EL (cell line): Measurements from ENCODE around the gene VIM.

Source experiments
- DNase-seq: peaks from one replicate; pipeline ENCODE4 v3.0.0-alpha.2; 2016

VIM gene

DNA sequence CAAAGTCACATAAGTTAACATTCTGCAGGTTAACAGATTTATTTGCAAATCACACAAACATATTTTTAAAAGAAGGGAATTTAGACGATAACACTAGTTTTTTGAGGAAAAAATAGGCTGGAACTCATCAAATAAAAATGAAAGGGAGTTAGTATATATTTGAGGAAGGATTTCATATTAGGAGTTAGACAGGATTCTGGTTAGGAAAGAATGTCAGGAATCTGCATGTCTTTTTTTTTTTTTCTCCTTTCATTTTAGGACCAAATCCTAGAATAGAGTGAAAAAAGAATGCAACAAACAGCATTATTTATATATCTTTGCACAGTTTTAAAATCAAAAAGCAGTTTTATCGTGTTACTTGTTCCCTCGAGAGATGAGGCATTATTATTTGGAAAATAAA lies 17.7 kb upstream of the VIM start:
- DNase-seq = no peak

- DNase-seq = no peak
These were observed 15.2 kb upstream of the VIM start for GRCh38 chr10:17212802-17213221.

DNA sequence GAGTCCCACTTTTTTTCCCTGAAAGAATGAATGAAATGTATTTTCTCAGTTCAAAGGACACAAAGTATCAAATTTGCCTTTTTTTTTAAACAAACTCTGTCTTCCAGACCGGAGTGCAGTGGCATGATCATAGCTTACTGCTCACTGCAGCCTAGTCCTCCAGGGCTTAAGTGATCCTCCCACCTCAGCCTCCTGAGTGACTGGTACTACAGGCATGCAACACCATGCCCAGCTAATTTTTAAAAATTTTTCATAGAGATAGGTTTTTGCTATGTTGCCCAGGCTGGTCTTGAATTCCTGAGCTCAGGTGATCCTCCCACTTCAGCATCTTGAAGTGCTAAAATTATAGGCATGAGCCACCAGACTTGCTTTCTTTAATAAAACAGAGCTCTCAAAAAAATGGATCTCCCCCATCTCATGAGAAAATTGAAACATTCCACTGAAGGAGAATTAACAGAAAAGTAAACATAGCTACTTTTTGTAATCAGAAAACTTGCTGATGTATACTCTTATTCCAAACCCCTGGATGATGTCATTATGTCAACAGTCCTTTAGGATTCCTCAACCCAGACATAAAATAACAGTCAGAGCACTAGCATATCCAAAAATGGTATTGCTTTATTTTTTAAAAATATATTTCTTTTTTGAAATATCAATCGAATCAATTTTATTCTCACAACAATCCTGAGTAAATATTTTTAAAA lies 14.2 kb upstream of the VIM start:
- DNase-seq = peak; percentile 68

- peak; percentile 49 for DNase-seq
These were observed 13.5 kb upstream of the VIM start for GRCh38 chr10:17214526-17214925.

DNA sequence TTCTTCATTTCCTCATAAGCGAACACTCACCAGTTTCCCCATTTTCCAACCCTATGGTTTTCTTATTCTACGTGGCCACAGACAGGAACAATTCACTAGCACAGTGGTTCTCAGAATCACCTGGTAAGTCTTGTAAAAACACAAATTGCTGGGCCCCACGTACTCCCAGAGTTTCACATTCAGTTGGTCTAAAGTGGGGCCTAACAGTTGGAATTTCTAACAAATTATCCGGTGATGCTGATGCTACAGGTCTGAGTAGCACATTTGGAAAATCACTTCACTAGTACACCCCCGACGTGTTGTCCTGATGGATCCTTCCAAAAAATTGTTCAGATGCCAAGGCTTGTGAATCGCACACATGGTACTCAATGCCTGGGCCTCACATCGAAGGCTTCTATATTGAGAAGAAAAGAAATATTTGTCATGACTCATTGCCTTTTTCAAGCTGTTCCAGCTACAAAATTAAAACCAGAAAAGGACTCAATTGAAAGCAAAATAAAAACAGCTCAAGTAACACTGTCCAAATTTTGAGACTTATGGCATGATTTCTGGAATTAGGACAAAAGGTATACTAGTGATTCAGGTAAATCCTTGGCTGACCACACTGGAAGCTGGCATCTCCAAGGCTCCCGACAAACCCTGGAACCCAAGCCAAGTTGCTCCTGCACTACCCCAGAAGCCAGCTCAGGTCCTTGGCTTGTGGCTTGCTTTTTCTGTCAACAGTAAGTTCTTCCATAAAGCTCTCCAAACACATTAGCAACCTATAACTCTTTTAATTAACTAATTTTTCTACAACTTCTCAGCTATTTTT lies 12.9 kb upstream of the VIM start:
- peak; percentile 96 for DNase-seq

DNA sequence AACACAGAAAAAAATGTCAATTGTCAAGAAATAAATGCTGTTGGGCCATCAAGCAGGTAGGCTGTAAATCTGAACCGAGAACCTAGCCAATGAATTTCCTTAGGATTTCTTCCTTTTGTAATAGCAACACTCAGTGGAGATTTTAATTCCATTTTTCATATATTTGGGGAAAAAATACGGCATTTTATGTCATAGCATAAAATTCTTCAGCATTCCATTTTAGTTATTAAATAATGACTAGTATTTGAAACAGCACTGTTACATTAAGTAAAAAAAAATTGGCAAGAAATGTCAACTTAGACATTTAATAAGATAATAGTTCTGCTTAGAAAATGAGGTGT lies 12.3 kb upstream of the VIM start:
- DNase-seq = no peak

- DNase-seq = peak; percentile 93
These were observed 11.7 kb upstream of the VIM start for GRCh38 chr10:17216217-17216900.

GRCh38 chr10:17216901-17217395 lies 11.1 kb upstream of the VIM start:
- no peak for DNase-seq

DNA sequence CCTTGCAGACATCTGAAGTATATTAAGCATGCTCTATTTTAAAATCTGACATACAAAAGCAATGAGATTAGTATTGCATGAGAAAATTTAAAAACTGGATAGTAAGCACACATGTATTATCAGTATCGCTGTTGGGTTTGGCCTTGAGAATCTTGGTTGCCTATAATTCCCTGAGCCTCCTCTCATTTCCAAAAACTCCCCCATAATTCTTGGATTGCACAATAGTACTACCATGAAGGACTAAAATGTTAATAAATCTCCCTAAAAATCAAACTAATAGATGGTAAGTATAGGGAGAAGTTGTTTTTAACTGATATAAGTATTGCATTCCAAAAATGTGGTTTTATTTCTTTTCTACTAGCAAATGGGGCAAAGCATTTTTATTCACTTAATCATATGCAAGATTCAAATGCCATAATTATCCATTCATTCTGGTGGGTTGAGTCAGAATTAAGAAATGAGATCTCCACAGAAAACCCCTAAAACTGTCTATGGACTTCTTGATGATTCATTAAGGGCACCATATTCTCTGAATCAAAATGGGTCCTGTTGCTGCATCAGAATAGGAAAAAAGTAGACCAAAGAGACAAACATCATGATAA lies 10.3 kb upstream of the VIM start:
- peak; percentile 93 for DNase-seq

DNA sequence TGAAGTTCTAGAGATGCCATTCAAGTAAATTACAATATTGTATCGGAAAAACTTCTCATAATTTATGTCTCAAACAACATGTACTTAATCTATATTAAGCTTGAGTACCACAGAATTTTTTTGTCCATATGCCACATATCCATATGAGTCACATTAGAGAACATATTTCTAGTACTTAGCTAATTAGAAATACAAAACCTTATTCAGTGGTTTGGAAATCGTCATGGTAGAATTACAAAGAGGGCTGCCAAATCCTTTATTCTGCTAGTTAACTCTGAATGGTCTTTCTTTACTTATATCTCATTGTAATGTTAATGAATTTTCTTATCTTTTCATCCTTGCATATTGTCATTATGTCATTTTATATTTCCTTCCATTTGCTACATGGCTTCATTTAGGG lies 9.0 kb upstream of the VIM start:
- peak; percentile 65 for DNase-seq

DNA sequence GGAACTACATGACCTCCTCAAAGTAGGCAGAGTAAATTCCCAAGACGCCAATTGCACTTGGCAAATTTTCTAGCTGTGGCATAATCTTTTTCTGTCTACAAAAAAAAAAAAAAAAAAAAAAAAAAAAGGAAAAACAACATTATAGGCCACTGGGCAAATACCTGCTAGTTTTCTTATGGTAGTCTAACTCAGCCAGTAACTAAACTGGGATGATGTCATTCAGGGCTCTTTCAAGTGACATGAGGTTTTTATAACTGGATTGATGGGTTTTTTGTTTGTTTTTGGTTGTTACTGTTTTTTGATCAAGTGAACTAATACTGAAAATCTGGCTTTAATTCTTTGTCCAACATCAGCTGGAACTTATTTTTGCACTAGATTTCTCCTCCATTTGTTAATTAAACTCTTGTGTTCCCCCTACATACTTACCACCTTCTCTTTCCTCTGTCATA lies 7.4 kb upstream of the VIM start:
- DNase-seq = no peak

DNA sequence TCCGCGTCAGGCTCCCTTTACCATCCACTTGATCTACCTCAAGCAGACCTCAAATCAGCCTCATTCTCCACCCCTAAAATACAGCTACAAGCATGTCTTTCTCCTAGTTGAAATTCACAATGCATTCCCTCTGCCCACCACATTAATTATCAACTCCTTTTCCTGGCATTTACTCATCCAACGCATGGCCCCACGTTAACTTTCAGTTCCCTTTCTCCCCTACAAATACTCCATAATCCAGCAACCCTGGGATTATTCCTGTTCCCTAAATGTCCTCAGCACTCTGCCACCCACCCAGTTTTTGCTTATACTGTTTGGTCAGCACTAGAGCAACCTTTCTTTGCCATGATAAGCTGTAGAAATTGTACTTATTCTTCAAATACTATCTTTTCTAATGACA lies 5.7 kb upstream of the VIM start:
- DNase-seq = no peak

- DNase-seq = no peak
These were observed 2.2 kb upstream of the VIM start for GRCh38 chr10:17225808-17226207.

GRCh38 chr10:17226891-17227303 lies 1.1 kb upstream of the VIM start:
- DNase-seq = no peak

GRCh38 chr10:17227367-17228090 lies 512 bp upstream of the VIM start:
- no peak for DNase-seq

DNA sequence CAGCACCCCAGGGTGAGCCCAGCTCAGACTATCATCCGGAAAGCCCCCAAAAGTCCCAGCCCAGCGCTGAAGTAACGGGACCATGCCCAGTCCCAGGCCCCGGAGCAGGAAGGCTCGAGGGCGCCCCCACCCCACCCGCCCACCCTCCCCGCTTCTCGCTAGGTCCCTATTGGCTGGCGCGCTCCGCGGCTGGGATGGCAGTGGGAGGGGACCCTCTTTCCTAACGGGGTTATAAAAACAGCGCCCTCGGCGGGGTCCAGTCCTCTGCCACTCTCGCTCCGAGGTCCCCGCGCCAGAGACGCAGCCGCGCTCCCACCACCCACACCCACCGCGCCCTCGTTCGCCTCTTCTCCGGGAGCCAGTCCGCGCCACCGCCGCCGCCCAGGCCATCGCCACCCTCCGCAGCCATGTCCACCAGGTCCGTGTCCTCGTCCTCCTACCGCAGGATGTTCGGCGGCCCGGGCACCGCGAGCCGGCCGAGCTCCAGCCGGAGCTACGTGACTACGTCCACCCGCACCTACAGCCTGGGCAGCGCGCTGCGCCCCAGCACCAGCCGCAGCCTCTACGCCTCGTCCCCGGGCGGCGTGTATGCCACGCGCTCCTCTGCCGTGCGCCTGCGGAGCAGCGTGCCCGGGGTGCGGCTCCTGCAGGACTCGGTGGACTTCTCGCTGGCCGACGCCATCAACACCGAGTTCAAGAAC lies 1.1 kb downstream of the VIM start:
- DNase-seq = peak; percentile 93

GRCh38 chr10:17229717-17229966 lies 1.6 kb downstream of the VIM start:
- no peak for DNase-seq

DNA sequence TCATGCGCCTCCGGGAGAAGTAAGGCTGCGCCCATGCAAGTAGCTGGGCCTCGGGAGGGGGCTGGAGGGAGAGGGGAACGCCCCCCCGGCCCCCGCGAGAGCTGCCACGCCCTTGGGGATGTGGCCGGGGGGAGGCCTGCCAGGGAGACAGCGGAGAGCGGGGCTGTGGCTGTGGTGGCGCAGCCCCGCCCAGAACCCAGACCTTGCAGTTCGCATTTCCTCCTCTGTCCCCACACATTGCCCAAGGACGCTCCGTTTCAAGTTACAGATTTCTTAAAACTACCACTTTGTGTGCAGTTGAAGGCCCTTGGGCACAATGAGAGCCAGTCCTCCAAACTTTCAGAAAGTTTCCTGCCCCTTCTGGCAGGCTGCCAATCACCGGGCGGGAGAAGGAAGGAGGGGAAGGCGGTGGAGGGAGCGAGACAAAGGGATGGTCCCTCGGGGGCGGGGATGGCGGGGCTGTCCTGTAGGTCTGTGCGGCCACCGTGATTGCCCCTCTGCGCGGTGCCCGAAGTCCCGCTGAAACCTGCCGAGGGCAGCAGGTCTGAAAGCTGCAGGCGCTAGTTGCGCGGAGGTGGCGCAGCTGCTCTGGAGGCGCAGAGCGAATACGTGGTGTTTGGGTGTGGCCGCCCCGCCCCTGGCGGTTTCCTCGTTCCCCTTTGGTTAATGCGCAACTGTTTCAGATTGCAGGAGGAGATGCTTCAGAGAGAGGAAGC lies 2.1 kb downstream of the VIM start:
- DNase-seq = peak; percentile 72

- DNase-seq = no peak
These were observed 3.7 kb downstream of the VIM start for GRCh38 chr10:17231788-17232187.

DNA sequence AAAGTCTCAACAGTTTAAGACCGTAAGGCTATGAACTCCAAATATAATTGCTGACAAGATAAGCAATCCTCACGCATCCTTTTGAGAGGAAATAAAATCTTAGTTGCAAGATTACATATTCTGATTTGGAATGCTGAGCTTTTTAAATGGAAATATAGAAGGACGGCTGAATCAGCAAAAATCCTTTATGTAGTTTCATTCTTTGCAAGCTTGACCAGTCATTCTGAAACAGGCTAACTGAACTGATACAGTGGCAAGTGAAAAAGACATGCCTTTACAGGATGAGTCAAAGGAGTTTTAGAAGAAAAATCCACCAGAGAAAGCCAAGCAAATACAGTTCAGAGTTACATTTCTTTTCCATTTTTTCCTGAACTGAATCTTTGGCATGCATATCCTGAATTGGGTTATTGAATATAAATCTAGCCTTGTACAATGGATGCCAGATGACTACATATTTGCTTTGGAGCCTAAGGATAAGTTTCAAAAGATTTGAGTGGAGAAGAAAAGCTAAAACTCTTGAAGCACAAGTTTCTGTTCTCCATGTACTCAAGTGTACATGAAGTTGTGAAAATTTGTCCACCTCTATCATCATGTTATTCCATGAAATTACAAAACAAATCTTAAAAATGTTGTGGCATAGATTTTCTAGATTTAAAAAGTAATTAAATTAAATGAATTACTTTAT lies 4.4 kb downstream of the VIM start:
- no peak for DNase-seq
